ENCODE measurements around the gene NCKAP1. TPM values are rescaled to one million over a fixed set of nuclear protein-coding genes. Genes with fewer than 3 reads are reported as not detected.

Gene NCKAP1
- total and polyA plus RNA-seq, 2 donors (not counting 3 experiments of a cell fraction or from before 2014, with no cell fraction given) = 49.4 to 130 TPM

GRCh38 chr2:182863642-182864041 is 174.6 kb downstream of the NCKAP1 start:
- BruUV-seq (replicated peaks) = no TSS peak
- H4K20me1 ChIP-seq (replicated peaks; ENCODE audit: control insufficient read depth, extremely low read depth, insufficient read depth, low read length) = no peaks in the 10 kb centered on the region
- H3K79me2 ChIP-seq (ENCODE audit: control insufficient read depth, insufficient read depth, low read length) = no peaks in the 10 kb centered on the region
- TF ChIP-seq FOS (IDR thresholded peaks at IDR 0.05; ENCODE audit: borderline replicate concordance, insufficient read depth, low read length) = no peak
- TF ChIP-seq MYC (IDR thresholded peaks at IDR 0.05; ENCODE audit: low read depth, low read length) = no peak
- no peak for TF ChIP-seq POLR2AphosphoS5 (IDR thresholded peaks at IDR 0.05; ENCODE audit: insufficient read depth, low read depth, low read length)
- TF ChIP-seq JUN (IDR thresholded peaks at IDR 0.05; ENCODE audit: borderline replicate concordance, insufficient read depth, insufficient read length, low read depth) = no peak
- TF ChIP-seq CTCF (IDR thresholded peaks at IDR 0.05; ENCODE audit: extremely low read depth in 1 of 2, insufficient read depth in 1 of 2, low read depth in 1 of 2, low read length in 2 of 2) = no peak
- TF ChIP-seq EZH2 (IDR thresholded peaks at IDR 0.05; ENCODE audit: borderline replicate concordance, low read depth, low read length, severe bottlenecking) = no peak
- TF ChIP-seq POLR2A (IDR thresholded peaks at IDR 0.05; ENCODE audit: low read depth, low read length) = no peak
- no peak for TF ChIP-seq MAX (IDR thresholded peaks at IDR 0.05; ENCODE audit: insufficient read depth, insufficient read length)
- no peak for TF ChIP-seq GATA2 (IDR thresholded peaks at IDR 0.05; ENCODE audit: insufficient read depth, insufficient read length, low read depth, low read length)
- H3K9me1 ChIP-seq (replicated peaks; ENCODE audit: control insufficient read depth, extremely low read depth, insufficient read depth, low read length) = no peaks in the 10 kb centered on the region
- H3K9me3 ChIP-seq (replicated peaks; ENCODE audit: control insufficient read depth, insufficient read depth, low read length) = no peaks in the 10 kb centered on the region
- H2AFZ ChIP-seq (ENCODE audit: low read depth, low read length) = no peak overlapping the region
- CTCF ChIA-PET = interaction anchor here (1.0 kb wide), 1 partner anchor 19 kb away, joined by 3 read pairs; no protein-coding TSS in a partner anchor
- H3K9ac ChIP-seq (replicated peaks; ENCODE audit: extremely low read depth, insufficient read depth, low read length) = no peak overlapping the region
- DNase-seq (ENCODE audit: low read depth, low spot score) (no peak), FAIRE-seq (no peak)
- dilution Hi-C loops (cut with MboI; ENCODE audit: extremely low pct_ligation_motif_present, low sequenced_read_pairs) = no loop called here
- H3K4me1 ChIP-seq (ENCODE audit: control insufficient read depth, extremely low read depth, insufficient read depth, low read length) = peaks cover 11% of the 10 kb centered on the region
- intact Hi-C loops (cut with micrococcal nuclease) = no loop called here
- H3K36me3 ChIP-seq (ENCODE audit: control insufficient read depth in 2 of 2, extremely low read depth in 1 of 2, insufficient read depth in 2 of 2, low read length in 2 of 2) = no peaks in the 10 kb centered on the region
- H3K4me3 ChIP-seq (replicated peaks in 1 of 3; ENCODE audit: insufficient read depth in 1 of 3, low read depth in 1 of 3, low read length in 3 of 3) = no peak overlapping the region
- no peak overlapping the region for H3K27ac ChIP-seq (ENCODE audit: insufficient read depth, low read depth, low read length)
- peaks cover 8 to 13% of the 10 kb centered on the region in 2 experiments for H3K27me3 ChIP-seq (ENCODE audit: control insufficient read depth in 2 of 2, insufficient read depth in 2 of 2, low read length in 2 of 2)
- POLR2A ChIA-PET = no interaction called here
- no peak overlapping the region for H3K4me2 ChIP-seq (ENCODE audit: insufficient read depth, low read length)

Data from endothelial cell of umbilical vein (primary cell).